SKM-1 treated with dmso at 0.1 percent for 144 hours (cell line): ENCODE measurements around the gene TAS2R7.
"Not testable (repeated sequence)": the region's sequence is repeated elsewhere in the genome, so short reads cannot be mapped to it uniquely, and the experiment has no call there.

Source experiments
- DNase-seq: peaks from one replicate; lab custom pipeline; 2025; ENCODE audit not compliant: unreplicated experiment; lab: John Stamatoyannopoulos, UW

Gene TAS2R7

GRCh38 chr12:10802587-10802986 is at the start of gene TAS2R7:
TSS of gene TAS2R7 (minus strand) at chr12:10802627. CDS start at chr12:10802570, 57 bp downstream.
- no peak for DNase-seq

GRCh38 chr12:10851243-10851858 is 48.9 kb upstream of the TAS2R7 start:
- no peak for DNase-seq

- DNase-seq = no peak
Observed at GRCh38 chr12:10849425-10849878, 47.0 kb upstream of the TAS2R7 start, which contains the start of gene PRR4. TSS of gene PRR4 (minus strand) at chr12:10849475. CDS start at chr12:10849437, 38 bp downstream.

GRCh38 chr12:10847744-10848143 is 45.3 kb upstream of the TAS2R7 start:
- no peak for DNase-seq

- no peak for DNase-seq
Observed at GRCh38 chr12:10842862-10843261, 40.4 kb upstream of the TAS2R7 start.

GRCh38 chr12:10838461-10838860 is 36.0 kb upstream of the TAS2R7 start:
- DNase-seq = no peak

GRCh38 chr12:10829994-10830393 is 27.6 kb upstream of the TAS2R7 start:
- DNase-seq = no peak

- no peak for DNase-seq
Observed at GRCh38 chr12:10826258-10826657, 23.8 kb upstream of the TAS2R7 start, which contains the start of gene TAS2R10. TSS of gene TAS2R10 (minus strand) at chr12:10826358. CDS start at chr12:10826269, 89 bp downstream.

GRCh38 chr12:10824957-10825356 is 22.5 kb upstream of the TAS2R7 start:
- no peak for DNase-seq

- DNase-seq = no peak
Observed at GRCh38 chr12:10811883-10812536, 9.6 kb upstream of the TAS2R7 start.

- DNase-seq = no peak
Observed at GRCh38 chr12:10810068-10810467, 7.6 kb upstream of the TAS2R7 start, which contains the start of gene TAS2R9. TSS of gene TAS2R9 (minus strand) at chr12:10810168. CDS start at chr12:10810075, 93 bp downstream.

- DNase-seq = no peak
Observed at GRCh38 chr12:10807186-10807585, 4.8 kb upstream of the TAS2R7 start, which contains the start of gene TAS2R8. TSS of gene TAS2R8 (minus strand) at chr12:10807286. CDS start at chr12:10806980, 306 bp downstream.

- DNase-seq = no peak
Observed at GRCh38 chr12:10801741-10802140, 686 bp downstream of the TAS2R7 start.

GRCh38 chr12:10794222-10794621 is 8.2 kb downstream of the TAS2R7 start:
- no peak for DNase-seq

- DNase-seq = not testable (repeated sequence)
Observed at GRCh38 chr12:10791769-10792168, 10.7 kb downstream of the TAS2R7 start.

GRCh38 chr12:10783252-10783651 is 19.2 kb downstream of the TAS2R7 start:
- no peak for DNase-seq

- no peak for DNase-seq
Observed at GRCh38 chr12:10779103-10779502, 23.3 kb downstream of the TAS2R7 start.

GRCh38 chr12:10771132-10771733 is 31.2 kb downstream of the TAS2R7 start:
- DNase-seq = no peak

- no peak for DNase-seq
Observed at GRCh38 chr12:10759657-10760056, 42.8 kb downstream of the TAS2R7 start.

GRCh38 chr12:10756194-10756593 is 46.2 kb downstream of the TAS2R7 start:
- DNase-seq = no peak

- DNase-seq = no peak
Observed at GRCh38 chr12:10753059-10753458, 49.4 kb downstream of the TAS2R7 start.
